Measurements from ENCODE around the gene CRPPA.

CRPPA gene

DNA sequence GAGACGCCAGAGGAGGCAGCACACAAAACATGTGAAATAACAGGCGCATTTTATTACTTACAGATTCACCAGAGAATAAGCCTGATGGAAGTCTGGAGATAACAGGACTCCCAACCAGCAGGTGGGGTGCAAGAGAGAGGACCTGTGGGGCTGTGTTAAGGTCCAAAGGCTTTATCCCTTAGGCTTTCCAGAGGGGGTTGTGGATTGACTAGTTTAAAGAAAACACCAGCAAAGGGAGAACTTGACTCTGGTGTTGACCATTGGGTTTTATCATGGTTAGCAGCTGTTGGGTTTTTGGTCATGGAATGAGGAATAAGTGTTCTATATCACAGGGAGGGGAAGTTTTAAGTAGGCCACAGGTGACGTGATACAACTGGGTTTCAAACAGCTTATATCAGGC, 1.6 kb upstream of the CRPPA start:
- peak; percentile 22 for DNase-seq (ENCODE audit: low read depth)
- no peak overlapping the region for H3K4me3 ChIP-seq (ENCODE audit: low read depth, low read length)
- no peak for TF ChIP-seq POLR2A (IDR thresholded peaks at IDR 0.05; ENCODE audit: extremely low read depth, insufficient read length)
- TF ChIP-seq, protein P1, sequence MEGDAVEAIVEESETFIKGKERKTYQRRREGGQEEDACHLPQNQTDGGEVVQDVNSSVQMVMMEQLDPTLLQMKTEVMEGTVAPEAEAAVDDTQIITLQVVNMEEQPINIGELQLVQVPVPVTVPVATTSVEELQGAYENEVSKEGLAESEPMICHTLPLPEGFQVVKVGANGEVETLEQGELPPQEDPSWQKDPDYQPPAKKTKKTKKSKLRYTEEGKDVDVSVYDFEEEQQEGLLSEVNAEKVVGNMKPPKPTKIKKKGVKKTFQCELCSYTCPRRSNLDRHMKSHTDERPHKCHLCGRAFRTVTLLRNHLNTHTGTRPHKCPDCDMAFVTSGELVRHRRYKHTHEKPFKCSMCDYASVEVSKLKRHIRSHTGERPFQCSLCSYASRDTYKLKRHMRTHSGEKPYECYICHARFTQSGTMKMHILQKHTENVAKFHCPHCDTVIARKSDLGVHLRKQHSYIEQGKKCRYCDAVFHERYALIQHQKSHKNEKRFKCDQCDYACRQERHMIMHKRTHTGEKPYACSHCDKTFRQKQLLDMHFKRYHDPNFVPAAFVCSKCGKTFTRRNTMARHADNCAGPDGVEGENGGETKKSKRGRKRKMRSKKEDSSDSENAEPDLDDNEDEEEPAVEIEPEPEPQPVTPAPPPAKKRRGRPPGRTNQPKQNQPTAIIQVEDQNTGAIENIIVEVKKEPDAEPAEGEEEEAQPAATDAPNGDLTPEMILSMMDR (IDR thresholded peaks at IDR 0.05; ENCODE audit: low read depth, low read length): peak; percentile 10

DNA sequence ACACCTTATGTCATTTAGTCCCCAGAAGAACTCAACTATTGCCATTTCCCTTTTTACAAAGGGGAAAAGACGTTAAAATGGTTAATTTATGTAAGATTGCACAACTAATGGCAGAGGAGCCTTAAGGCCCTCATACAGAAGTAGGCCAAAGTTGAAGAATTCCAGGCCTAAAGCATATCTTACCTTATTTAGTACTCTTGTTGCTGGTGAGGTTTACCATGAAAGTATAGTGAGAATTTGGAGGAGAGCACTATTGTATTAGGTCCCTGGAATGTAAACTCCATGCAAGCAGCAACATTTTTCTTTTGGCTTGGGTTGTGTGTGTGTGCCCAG, 731 bp upstream of the CRPPA start:
- DNase-seq (ENCODE audit: low read depth): peak; percentile 55
- H3K4me3 ChIP-seq (ENCODE audit: low read depth, low read length): peak overlapping the region; percentile 72

DNA sequence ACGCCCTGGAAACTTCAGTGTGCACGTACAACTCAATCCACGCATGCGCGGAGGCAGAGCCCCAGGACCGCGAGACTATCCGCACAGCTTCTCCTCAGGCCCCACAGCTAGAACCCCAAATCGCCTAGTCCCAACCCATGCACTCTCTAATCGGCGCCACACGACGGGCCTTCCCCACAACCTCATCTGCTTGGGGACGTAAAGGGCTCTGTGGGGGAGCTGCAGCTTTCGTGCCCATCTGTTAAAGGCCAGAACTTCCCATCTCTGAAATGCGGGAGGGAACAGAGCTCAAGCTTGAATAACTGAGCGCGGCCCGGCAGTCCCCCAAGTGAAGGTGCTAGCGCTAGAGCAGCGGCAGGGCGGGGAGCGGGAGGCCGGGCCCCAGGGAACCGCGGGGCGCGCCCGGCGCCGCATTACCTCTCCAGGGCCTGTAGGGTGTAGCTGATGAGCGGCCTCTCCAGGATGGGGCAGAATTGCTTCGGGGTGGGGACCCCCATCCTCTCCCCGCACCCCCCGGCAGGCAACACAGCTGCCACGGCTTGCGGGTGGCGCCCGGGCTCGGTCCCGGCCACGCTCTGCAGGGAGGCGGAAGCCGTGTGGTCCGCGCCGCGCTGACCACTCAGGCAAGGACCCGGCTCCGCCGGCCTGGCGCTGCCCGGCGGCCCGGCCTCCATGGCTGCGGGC, 547 bp downstream of the CRPPA start:
- DNase-seq (ENCODE audit: low read depth): peak; percentile 97
- peak overlapping the region; percentile 72 for H3K4me3 ChIP-seq (ENCODE audit: low read depth, low read length)
- peak; percentile 62 for TF ChIP-seq MYC (IDR thresholded peaks at IDR 0.05; ENCODE audit: low read depth, low read length)
- TF ChIP-seq, protein P1 (IDR thresholded peaks at IDR 0.05; ENCODE audit: low read depth, low read length): peak; percentile 21
- peak; percentile 97 for TF ChIP-seq POLR2A (IDR thresholded peaks at IDR 0.05; ENCODE audit: extremely low read depth, insufficient read length)
- TF ChIP-seq, protein P2, sequence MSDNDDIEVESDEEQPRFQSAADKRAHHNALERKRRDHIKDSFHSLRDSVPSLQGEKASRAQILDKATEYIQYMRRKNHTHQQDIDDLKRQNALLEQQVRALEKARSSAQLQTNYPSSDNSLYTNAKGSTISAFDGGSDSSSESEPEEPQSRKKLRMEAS (IDR thresholded peaks at IDR 0.05; ENCODE audit: low read depth, low read length): 0 out of 2 replicates have a peak, but pooled peaks have one; percentile 11

More for the DNA sequence above, 731 bp upstream of the CRPPA start:
- no peak for TF ChIP-seq MYC (IDR thresholded peaks at IDR 0.05; ENCODE audit: low read depth, low read length)

DNA sequence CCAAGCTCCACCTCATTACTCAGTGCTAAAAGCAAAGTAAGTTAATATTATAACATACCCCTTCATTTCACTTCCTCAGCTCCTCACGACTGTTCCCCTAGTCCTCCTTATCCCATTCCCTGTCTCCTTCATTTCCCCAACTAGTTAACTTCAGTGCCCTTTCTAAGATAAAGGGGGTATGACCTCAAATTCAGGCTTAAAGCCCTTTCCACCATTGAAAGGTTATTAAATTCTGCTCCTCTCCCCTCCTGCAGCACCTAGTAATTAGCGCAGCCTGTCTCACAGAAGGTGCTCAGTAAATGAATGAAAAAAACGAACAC, 1.0 kb downstream of the CRPPA start:
- no peak for TF ChIP-seq POLR2A (IDR thresholded peaks at IDR 0.05; ENCODE audit: extremely low read depth, insufficient read length)
- TF ChIP-seq, protein P1 (IDR thresholded peaks at IDR 0.05; ENCODE audit: low read depth, low read length): no peak
- H3K4me3 ChIP-seq (ENCODE audit: low read depth, low read length): peak overlapping the region; percentile 72

DNA sequence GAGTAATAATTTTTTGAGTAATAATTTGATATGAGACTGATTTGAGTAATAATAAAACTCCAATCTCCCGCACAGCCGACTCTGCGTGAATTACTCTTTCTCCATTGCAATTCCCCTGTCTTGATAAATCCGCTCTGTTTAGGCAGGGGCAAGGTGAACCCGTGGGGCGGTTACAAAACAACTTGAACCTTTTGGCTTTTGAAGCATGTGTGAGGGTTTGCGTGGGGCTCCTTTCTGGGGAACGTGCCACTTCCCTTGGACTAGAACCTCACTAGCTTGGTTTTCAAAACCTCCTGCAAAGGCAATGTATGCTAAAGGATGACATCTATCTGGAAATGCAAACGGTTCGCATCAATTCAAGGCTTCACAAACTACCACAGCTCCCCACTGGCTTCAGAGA, 1.5 kb downstream of the CRPPA start:
- peak; percentile 34 for DNase-seq (ENCODE audit: low read depth)
- TF ChIP-seq, protein P1 (IDR thresholded peaks at IDR 0.05; ENCODE audit: low read depth, low read length): no peak
- TF ChIP-seq MYC (IDR thresholded peaks at IDR 0.05; ENCODE audit: low read depth, low read length): no peak
- no peak for TF ChIP-seq POLR2A (IDR thresholded peaks at IDR 0.05; ENCODE audit: extremely low read depth, insufficient read length)
- TF ChIP-seq, protein P2 (IDR thresholded peaks at IDR 0.05; ENCODE audit: low read depth, low read length): no peak
- peak overlapping the region; percentile 72 for H3K4me3 ChIP-seq (ENCODE audit: low read depth, low read length)

More for the DNA sequence above, 1.0 kb downstream of the CRPPA start:
- DNase-seq (ENCODE audit: low read depth): no peak

DNA sequence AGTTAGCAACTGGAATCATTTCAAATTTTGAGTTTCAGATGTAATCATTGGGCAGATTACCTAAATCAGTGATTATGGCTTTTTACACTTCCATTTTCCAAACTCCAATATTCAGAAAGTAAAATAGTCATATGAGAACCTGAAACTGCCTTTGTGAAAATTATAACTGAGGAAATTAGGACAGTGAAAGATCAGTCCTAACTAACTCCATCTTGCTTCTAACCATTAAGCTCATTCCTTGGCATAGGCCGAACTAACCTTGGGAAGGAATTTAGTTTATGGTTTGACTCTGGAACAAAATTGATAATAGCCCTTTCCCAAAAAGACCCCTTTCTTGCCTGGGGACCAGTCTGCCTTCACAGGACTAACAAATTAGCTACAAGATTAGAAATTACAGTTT, 2.2 kb downstream of the CRPPA start:
- H3K4me3 ChIP-seq (ENCODE audit: low read depth, low read length): no peak overlapping the region
- TF ChIP-seq, protein P1 (IDR thresholded peaks at IDR 0.05; ENCODE audit: low read depth, low read length): no peak
- TF ChIP-seq, protein P2 (IDR thresholded peaks at IDR 0.05; ENCODE audit: low read depth, low read length): no peak
- DNase-seq (ENCODE audit: low read depth): no peak
